OCI-LY7 (cell line): ENCODE measurements around the gene NRAS.

ENCODE experiments used
- EZH2phosphoT487 ChIP-seq: fragments of 200-600 bp; sonication (generic); IDR thresholded peaks from 2 replicates; pipeline ENCODE4 v1.6.1; 2018; ENCODE audit warnings: low read depth, borderline replicate concordance, mild to moderate bottlenecking, mixed run types, antibody characterized with exemption, low read length, moderate library complexity, mixed read lengths
- TF ChIP-seq, protein P1 (sequence below): fragments of 200-600 bp; sonication (generic); conservative IDR thresholded peaks from 2 replicates; pipeline ENCODE4 v1.5.1; 2014; ENCODE audit warnings: mild to moderate bottlenecking, antibody characterized with exemption, low read length, moderate library complexity, mixed read lengths

DNA sequence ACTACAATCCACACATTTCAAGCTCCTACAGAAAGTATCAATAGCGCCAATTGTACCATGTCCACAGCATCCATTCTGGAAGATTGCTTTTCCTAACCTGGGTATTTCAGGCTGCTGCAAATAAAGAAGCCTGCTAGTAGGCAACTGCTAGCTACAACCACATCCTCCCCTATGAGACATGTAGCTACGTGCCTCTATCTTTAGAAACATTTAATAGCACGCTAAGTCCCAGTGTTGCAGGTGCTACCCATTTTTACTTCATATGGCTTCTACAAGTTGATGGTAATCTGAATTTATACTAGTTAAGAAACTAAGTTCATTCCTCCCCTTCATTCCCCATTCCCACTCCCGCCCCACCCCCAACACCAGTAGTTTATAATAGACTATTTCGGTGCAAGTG lies 13.8 kb downstream of the NRAS start:
- TF ChIP-seq, protein P1, sequence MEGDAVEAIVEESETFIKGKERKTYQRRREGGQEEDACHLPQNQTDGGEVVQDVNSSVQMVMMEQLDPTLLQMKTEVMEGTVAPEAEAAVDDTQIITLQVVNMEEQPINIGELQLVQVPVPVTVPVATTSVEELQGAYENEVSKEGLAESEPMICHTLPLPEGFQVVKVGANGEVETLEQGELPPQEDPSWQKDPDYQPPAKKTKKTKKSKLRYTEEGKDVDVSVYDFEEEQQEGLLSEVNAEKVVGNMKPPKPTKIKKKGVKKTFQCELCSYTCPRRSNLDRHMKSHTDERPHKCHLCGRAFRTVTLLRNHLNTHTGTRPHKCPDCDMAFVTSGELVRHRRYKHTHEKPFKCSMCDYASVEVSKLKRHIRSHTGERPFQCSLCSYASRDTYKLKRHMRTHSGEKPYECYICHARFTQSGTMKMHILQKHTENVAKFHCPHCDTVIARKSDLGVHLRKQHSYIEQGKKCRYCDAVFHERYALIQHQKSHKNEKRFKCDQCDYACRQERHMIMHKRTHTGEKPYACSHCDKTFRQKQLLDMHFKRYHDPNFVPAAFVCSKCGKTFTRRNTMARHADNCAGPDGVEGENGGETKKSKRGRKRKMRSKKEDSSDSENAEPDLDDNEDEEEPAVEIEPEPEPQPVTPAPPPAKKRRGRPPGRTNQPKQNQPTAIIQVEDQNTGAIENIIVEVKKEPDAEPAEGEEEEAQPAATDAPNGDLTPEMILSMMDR: no peak
- TF ChIP-seq EZH2phosphoT487: no peak
